NCI-H446 treated with DMSO at 0.1 percent for 48 hours (cell line): Measurements from ENCODE around the gene CLDN15.
"Not testable (repeated sequence)": the region's sequence is repeated elsewhere in the genome, so short reads cannot be mapped to it uniquely, and the experiment has no call there.

Experiments
- DNase-seq: peaks from one replicate; lab custom pipeline; 2025; lab: John Stamatoyannopoulos, UW

The CLDN15 gene

GRCh38 chr7:101237206-101238067 is at the start of gene CLDN15:
CLDN15 (minus strand) TSS chr7:101237802; CDS start chr7:101237581, 221 bp downstream.
- DNase-seq = no peak

GRCh38 chr7:101287032-101287431 is 49.4 kb upstream of the CLDN15 start:
- no peak for DNase-seq

- not testable (repeated sequence) for DNase-seq
Observed at GRCh38 chr7:101285880-101286279, 48.3 kb upstream of the CLDN15 start.

- no peak for DNase-seq
Observed at GRCh38 chr7:101285171-101285570, 47.6 kb upstream of the CLDN15 start.

- not testable (repeated sequence) for DNase-seq
Observed at GRCh38 chr7:101280912-101281311, 43.3 kb upstream of the CLDN15 start.

- DNase-seq = no peak
Observed at GRCh38 chr7:101278461-101279292, 41.1 kb upstream of the CLDN15 start.

- no peak for DNase-seq
Observed at GRCh38 chr7:101277155-101277554, 39.6 kb upstream of the CLDN15 start.

GRCh38 chr7:101273206-101273605 is 35.6 kb upstream of the CLDN15 start:
- DNase-seq = no peak

GRCh38 chr7:101271021-101271420 is 33.4 kb upstream of the CLDN15 start:
- DNase-seq = no peak

- no peak for DNase-seq
Observed at GRCh38 chr7:101269664-101270063, 32.1 kb upstream of the CLDN15 start.

- DNase-seq = no peak
Observed at GRCh38 chr7:101265622-101266516, 28.3 kb upstream of the CLDN15 start.

GRCh38 chr7:101264102-101264706 is 26.6 kb upstream of the CLDN15 start:
- DNase-seq = not testable (repeated sequence)

GRCh38 chr7:101258243-101258731 is 20.7 kb upstream of the CLDN15 start:
- DNase-seq = no peak

GRCh38 chr7:101255796-101256195 is 18.2 kb upstream of the CLDN15 start:
- no peak for DNase-seq

- DNase-seq = not testable (repeated sequence)
Observed at GRCh38 chr7:101253199-101253598, 15.6 kb upstream of the CLDN15 start.

GRCh38 chr7:101251871-101252659 is 14.5 kb upstream of the CLDN15 start:
- peak; percentile 81 for DNase-seq

GRCh38 chr7:101250324-101250723 is 12.7 kb upstream of the CLDN15 start:
- no peak for DNase-seq

GRCh38 chr7:101248276-101248675 is 10.7 kb upstream of the CLDN15 start:
- DNase-seq = no peak

- no peak for DNase-seq
Observed at GRCh38 chr7:101245147-101245668, 7.6 kb upstream of the CLDN15 start.
